WTC11 (cell line): ENCODE data around the gene ZMIZ1. TPM values are rescaled to one million over a fixed set of nuclear protein-coding genes. Genes with fewer than 3 reads are reported as not detected.

Source experiments
- ATAC-seq: fragments of 200-7000 bp; cut with Tn5 transposase; 2 replicates; pipeline ENCODE4 v1.10.0; 2021; ENCODE audit warnings: mild to moderate bottlenecking, moderate library complexity
- CTCF ChIA-PET: fragments of 300-600 bp; sonication (Branson Sonifier 250); formaldehyde crosslinking; loops from one replicate; lab custom pipeline; 2021; ENCODE audit warnings: antibody characterized with exemption; lab: Charles Lee
- POLR2A ChIA-PET: fragments of 350-600 bp; sonication (Branson Sonifier 250); formaldehyde crosslinking; loops from one replicate; lab custom pipeline; 2021; ENCODE audit warnings: antibody characterized with exemption; lab: Charles Lee
- DNase-seq: peaks from one replicate; pipeline ENCODE4 v3.0.0; 2021; ENCODE audit warnings: low spot score
- H3K27ac Mint-ChIP-seq: 2 replicates; pipeline ENCODE4 v1.8.0; 2021; ENCODE audit warnings: mixed read lengths
- H3K27me3 Mint-ChIP-seq: 2 replicates; pipeline ENCODE4 v1.8.0; 2021; ENCODE audit warnings: low read depth, mild to moderate bottlenecking, moderate library complexity, mixed read lengths
- H3K36me3 Mint-ChIP-seq: 2 replicates; pipeline ENCODE4 v1.8.0; 2021; ENCODE audit warnings: mixed read lengths
- H3K4me1 Mint-ChIP-seq: 2 replicates; pipeline ENCODE4 v1.8.0; 2022; ENCODE audit warnings: mixed read lengths
- H3K4me3 Mint-ChIP-seq: 2 replicates; pipeline ENCODE4 v1.8.0; 2021; ENCODE audit warnings: mild to moderate bottlenecking, moderate library complexity, mixed read lengths
- H3K9me3 Mint-ChIP-seq: 2 replicates; pipeline ENCODE4 v1.8.0; 2021; ENCODE audit warnings: mixed read lengths
- CBFB ChIP-seq: sonication (generic); formaldehyde crosslinking; IDR thresholded peaks from 2 replicates; pipeline ENCODE4 v1.8.1; 2022; ENCODE audit warnings: mild to moderate bottlenecking, low read depth, missing genetic modification reagents
- ELF4 ChIP-seq: sonication (generic); formaldehyde crosslinking; IDR thresholded peaks from 2 replicates; pipeline ENCODE4 v1.8.1; 2022; ENCODE audit warnings: low read depth, mild to moderate bottlenecking, moderate library complexity, missing genetic modification reagents
- ETV6 ChIP-seq: sonication (generic); formaldehyde crosslinking; IDR thresholded peaks from 2 replicates; pipeline ENCODE4 v1.8.1; 2022; ENCODE audit warnings: mild to moderate bottlenecking, missing genetic modification reagents
- FOXP1 ChIP-seq: sonication (generic); formaldehyde crosslinking; IDR thresholded peaks from 2 replicates; pipeline ENCODE4 v1.8.0; 2022; ENCODE audit warnings: missing genetic modification reagents, mild to moderate bottlenecking, moderate library complexity, borderline replicate concordance
- GTF2I ChIP-seq: fragments of 250-450 bp; sonication (Bioruptor Pico); conservative IDR thresholded peaks from 2 replicates; pipeline ENCODE4 v1.4.0; 2021; ENCODE audit warnings: mild to moderate bottlenecking
- IRF2 ChIP-seq: sonication (generic); formaldehyde crosslinking; IDR thresholded peaks from 2 replicates; pipeline ENCODE4 v1.8.0; 2022; ENCODE audit warnings: low read depth, missing genetic modification reagents, borderline replicate concordance
- JAZF1 ChIP-seq: fragments of 250-450 bp; sonication (Bioruptor Pico); IDR thresholded peaks from 2 replicates; pipeline ENCODE4 v1.9.0; 2021; ENCODE audit warnings: moderate library complexity, mild to moderate bottlenecking, inconsistent platforms
- MXD4 ChIP-seq: fragments of 250-450 bp; sonication (Bioruptor Pico); IDR thresholded peaks from 2 replicates; pipeline ENCODE4 v1.8.0; 2021; ENCODE audit warnings: mild to moderate bottlenecking, moderate library complexity, borderline replicate concordance
- MYBL2 ChIP-seq: sonication (generic); formaldehyde crosslinking; IDR thresholded peaks from 2 replicates; pipeline ENCODE4 v1.8.1; 2023; ENCODE audit warnings: mild to moderate bottlenecking, moderate library complexity, missing genetic modification reagents
- RELA ChIP-seq: sonication (generic); formaldehyde crosslinking; IDR thresholded peaks from 2 replicates; pipeline ENCODE4 v1.8.1; 2022; ENCODE audit warnings: missing genetic modification reagents, mild to moderate bottlenecking, borderline replicate concordance
- RORB ChIP-seq: fragments of 250-450 bp; sonication (Bioruptor Pico); IDR thresholded peaks from 2 replicates; pipeline ENCODE4 v1.9.0; 2021; ENCODE audit warnings: mild to moderate bottlenecking
- SMAD3 ChIP-seq: sonication (generic); formaldehyde crosslinking; IDR thresholded peaks from 2 replicates; pipeline ENCODE4 v1.8.0; 2022; ENCODE audit warnings: missing genetic modification reagents, mild to moderate bottlenecking, borderline replicate concordance
- SMAD4 ChIP-seq: sonication (generic); formaldehyde crosslinking; IDR thresholded peaks from 2 replicates; pipeline ENCODE4 v1.8.0; 2022; ENCODE audit warnings: mild to moderate bottlenecking, missing genetic modification reagents
- TP53 ChIP-seq: sonication (generic); formaldehyde crosslinking; IDR thresholded peaks from 2 replicates; pipeline ENCODE4 v1.8.1; 2023; ENCODE audit warnings: mild to moderate bottlenecking, missing genetic modification reagents
- ZNF121 ChIP-seq: sonication (generic); formaldehyde crosslinking; IDR thresholded peaks from 2 replicates; pipeline ENCODE4 v1.8.0; 2023; ENCODE audit warnings: missing genetic modification reagents
- ZNF423 ChIP-seq: fragments of 250-450 bp; sonication (Bioruptor Pico); IDR thresholded peaks from 2 replicates; pipeline ENCODE4 v2.1.2; 2022; ENCODE audit warnings: mild to moderate bottlenecking, moderate library complexity
- total RNA-seq: library from RNA; stranded (reverse); gene quantifications from 3 replicates; pipeline ENCODE4 v1.2.3, GENCODE V29; 2021
- TF ChIP-seq, protein P1 (sequence below): fragments of 250-450 bp; sonication (Bioruptor Pico); IDR thresholded peaks from 2 replicates; pipeline ENCODE4 v1.9.0; 2021; ENCODE audit warnings: moderate library complexity, mild to moderate bottlenecking, inconsistent platforms, borderline replicate concordance
- TF ChIP-seq, protein P2 (sequence below): sonication (generic); formaldehyde crosslinking; IDR thresholded peaks from 2 replicates; pipeline ENCODE4 v1.8.1; 2022; ENCODE audit warnings: mild to moderate bottlenecking, missing genetic modification reagents, moderate library complexity, borderline replicate concordance
- TF ChIP-seq, protein P3 (sequence below): sonication (generic); formaldehyde crosslinking; IDR thresholded peaks from 2 replicates; pipeline ENCODE4 v1.8.0; 2023; ENCODE audit warnings: mild to moderate bottlenecking, missing genetic modification reagents
- TF ChIP-seq, protein P4 (sequence below): sonication (generic); formaldehyde crosslinking; IDR thresholded peaks from 2 replicates; pipeline ENCODE4 v1.8.1; 2023; ENCODE audit warnings: mild to moderate bottlenecking, missing genetic modification reagents, moderate library complexity
- TF ChIP-seq, protein P5 (sequence below): fragments of 250-450 bp; sonication (Bioruptor Pico); IDR thresholded peaks from 2 replicates; pipeline ENCODE4 v1.9.0; 2021; ENCODE audit warnings: mild to moderate bottlenecking
- TF ChIP-seq, protein P6 (sequence below): sonication (generic); formaldehyde crosslinking; IDR thresholded peaks from 2 replicates; pipeline ENCODE4 v1.8.0; 2023; ENCODE audit warnings: missing genetic modification reagents
- TF ChIP-seq, protein P7 (sequence below): sonication (generic); formaldehyde crosslinking; IDR thresholded peaks from 2 replicates; pipeline ENCODE4 v1.8.1; 2023; ENCODE audit warnings: mild to moderate bottlenecking, moderate library complexity, missing genetic modification reagents

ZMIZ1 gene
- total RNA-seq, 1 experiment from 2014 or later, result 44.4 TPM

DNA sequence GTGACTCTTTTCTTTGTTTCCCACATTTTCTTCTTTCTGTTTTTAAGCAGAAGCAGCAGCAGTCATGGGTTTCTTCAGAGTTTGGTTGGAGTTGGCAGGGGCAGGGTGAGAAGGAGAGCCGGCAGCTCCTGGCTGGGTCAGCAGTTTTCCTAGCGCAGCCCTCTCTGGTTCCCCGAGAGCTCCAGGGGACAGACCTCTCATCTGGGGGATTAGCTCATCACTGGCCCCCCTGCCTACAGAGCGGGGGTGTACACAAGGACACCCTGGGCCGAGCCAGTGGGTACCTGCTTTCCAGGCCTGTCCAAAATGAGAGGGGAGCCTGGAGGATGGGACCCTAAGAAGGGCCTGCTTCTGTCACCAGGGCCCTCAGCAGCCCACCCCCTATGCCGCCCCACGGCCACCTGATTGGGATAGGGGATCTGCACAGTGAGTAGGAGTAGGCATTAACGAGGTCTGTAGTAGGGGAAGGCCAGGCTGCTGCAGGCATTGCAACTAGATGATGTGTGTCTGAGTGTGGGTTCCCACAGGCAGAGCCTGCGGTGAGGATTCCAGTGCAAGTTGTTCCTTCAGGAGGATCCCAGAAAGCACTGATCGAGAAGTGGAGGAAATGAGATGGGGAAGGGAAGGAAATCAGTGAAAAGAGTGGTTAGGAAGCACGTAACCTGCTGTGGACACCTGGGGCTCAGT is 155.6 kb downstream of the ZMIZ1 start (continued):
- TF ChIP-seq GTF2I (no peak), SMAD4 (CRISPR knock-in tag) (no peak)

DNA sequence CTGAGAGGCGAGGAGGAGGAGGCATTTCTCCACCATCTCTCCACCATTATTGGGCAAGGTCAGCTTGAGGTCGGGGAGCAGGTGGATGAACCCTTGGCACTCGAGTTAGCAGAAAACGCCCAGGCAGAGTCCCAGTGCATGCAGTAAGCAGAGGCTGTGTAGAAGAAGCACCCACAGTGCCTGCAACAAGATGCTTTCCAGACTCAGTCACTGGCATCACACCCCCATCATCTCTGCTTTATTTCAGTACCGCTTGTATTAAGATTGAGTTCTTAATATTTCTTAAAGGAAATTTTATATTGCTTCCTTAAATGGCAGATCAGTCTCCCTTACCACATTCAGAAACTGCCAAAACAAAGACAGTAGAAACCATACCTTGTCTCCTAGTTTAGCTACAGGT is 156.2 kb downstream of the ZMIZ1 start:
- no peaks in the 10 kb centered on the region for H3K27me3 Mint-ChIP-seq
- ChIA-PET POLR2A (no interaction called here), CTCF (interaction anchor here (0.8 kb wide), 1 partner anchor 23 kb away, joined by 3 read pairs; no protein-coding TSS in a partner anchor)
- ATAC-seq (no peak), DNase-seq (no peak)
- H3K4me3 Mint-ChIP-seq, result no peak overlapping the region
- no peaks in the 10 kb centered on the region for H3K9me3 Mint-ChIP-seq
- no peaks in the 10 kb centered on the region for H3K36me3 Mint-ChIP-seq
- peaks cover 63% of the 10 kb centered on the region for H3K4me1 Mint-ChIP-seq
- TF ChIP-seq FOXP1 (CRISPR knock-in tag) (no peak), SMAD3 (CRISPR knock-in tag) (no peak), IRF2 (CRISPR knock-in tag) (no peak), RORB (CRISPR knock-in tag) (no peak), ELF4 (CRISPR knock-in tag) (no peak), MYBL2 (CRISPR knock-in tag) (no peak), RELA (CRISPR knock-in tag) (no peak)
- TF ChIP-seq, protein P1, sequence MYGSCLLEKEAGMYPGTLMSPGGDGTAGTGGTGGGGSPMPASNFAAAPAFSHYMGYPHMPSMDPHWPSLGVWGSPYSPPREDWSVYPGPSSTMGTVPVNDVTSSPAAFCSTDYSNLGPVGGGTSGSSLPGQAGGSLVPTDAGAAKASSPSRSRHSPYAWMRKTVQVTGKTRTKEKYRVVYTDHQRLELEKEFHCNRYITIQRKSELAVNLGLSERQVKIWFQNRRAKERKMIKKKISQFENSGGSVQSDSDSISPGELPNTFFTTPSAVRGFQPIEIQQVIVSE (CRISPR knock-in tag), result no peak
- TF ChIP-seq, protein P2, sequence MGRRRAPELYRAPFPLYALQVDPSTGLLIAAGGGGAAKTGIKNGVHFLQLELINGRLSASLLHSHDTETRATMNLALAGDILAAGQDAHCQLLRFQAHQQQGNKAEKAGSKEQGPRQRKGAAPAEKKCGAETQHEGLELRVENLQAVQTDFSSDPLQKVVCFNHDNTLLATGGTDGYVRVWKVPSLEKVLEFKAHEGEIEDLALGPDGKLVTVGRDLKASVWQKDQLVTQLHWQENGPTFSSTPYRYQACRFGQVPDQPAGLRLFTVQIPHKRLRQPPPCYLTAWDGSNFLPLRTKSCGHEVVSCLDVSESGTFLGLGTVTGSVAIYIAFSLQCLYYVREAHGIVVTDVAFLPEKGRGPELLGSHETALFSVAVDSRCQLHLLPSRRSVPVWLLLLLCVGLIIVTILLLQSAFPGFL, result no peak
- TF ChIP-seq, protein P3, sequence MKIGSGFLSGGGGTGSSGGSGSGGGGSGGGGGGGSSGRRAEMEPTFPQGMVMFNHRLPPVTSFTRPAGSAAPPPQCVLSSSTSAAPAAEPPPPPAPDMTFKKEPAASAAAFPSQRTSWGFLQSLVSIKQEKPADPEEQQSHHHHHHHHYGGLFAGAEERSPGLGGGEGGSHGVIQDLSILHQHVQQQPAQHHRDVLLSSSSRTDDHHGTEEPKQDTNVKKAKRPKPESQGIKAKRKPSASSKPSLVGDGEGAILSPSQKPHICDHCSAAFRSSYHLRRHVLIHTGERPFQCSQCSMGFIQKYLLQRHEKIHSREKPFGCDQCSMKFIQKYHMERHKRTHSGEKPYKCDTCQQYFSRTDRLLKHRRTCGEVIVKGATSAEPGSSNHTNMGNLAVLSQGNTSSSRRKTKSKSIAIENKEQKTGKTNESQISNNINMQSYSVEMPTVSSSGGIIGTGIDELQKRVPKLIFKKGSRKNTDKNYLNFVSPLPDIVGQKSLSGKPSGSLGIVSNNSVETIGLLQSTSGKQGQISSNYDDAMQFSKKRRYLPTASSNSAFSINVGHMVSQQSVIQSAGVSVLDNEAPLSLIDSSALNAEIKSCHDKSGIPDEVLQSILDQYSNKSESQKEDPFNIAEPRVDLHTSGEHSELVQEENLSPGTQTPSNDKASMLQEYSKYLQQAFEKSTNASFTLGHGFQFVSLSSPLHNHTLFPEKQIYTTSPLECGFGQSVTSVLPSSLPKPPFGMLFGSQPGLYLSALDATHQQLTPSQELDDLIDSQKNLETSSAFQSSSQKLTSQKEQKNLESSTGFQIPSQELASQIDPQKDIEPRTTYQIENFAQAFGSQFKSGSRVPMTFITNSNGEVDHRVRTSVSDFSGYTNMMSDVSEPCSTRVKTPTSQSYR, result no peak
- H3K27ac Mint-ChIP-seq, result no peak overlapping the region

DNA sequence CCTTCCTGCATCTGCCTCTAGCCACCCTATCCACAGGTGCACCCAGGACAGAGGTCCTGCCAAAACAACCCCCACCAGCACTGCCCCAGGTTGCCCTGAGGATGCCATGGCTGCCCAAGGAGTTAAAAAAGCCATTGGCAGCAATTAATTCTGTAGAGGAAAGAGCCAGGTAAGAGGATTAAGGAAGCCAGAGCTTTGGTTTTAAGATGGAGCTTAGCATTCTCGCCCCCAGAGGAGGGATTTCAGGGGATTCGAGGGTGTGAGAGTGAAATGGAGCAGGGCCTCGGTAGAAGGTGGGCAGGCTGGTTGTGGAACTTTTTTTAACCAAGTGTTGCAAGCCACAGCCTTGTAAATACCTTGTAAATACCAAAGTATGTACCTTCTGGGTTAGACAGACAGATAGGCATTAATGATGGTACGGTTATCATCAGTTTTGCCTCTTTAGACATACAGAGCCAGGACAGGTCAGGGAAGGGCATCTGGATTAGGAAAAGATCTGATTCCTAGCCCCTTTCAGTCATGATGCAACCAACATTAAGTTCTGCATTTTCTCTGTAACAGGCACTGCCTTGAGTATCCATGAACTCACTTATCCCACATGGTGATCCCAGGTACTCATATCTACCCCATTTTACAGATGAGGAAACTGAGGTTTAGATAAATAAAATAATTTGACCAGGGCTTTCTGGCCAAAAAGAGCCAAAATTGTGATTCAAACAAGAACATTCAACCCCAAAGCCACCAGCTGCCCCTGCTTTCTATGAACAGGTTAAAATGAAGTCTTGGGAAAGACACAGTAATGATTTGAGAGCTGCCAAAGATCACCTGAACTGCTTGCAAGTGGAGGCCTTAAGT is 157.9 kb downstream of the ZMIZ1 start:
- no peak for ATAC-seq
- Mint-ChIP-seq H3K9me3 (no peaks in the 10 kb centered on the region), H3K27me3 (no peaks in the 10 kb centered on the region), H3K4me3 (no peak overlapping the region), H3K4me1 (peaks cover 56% of the 10 kb centered on the region), H3K36me3 (no peaks in the 10 kb centered on the region), H3K27ac (no peak overlapping the region)
- ChIA-PET CTCF (interaction anchor here (0.8 kb wide), 1 partner anchor 66 kb away, joined by 3 read pairs; no protein-coding TSS in a partner anchor), POLR2A (no interaction called here)
- DNase-seq, result no peak
- TF ChIP-seq, protein P4, sequence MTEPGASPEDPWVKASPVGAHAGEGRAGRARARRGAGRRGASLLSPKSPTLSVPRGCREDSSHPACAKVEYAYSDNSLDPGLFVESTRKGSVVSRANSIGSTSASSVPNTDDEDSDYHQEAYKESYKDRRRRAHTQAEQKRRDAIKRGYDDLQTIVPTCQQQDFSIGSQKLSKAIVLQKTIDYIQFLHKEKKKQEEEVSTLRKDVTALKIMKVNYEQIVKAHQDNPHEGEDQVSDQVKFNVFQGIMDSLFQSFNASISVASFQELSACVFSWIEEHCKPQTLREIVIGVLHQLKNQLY (CRISPR knock-in tag), result no peak
- TF ChIP-seq CBFB (CRISPR knock-in tag), result no peak
- TF ChIP-seq JAZF1 (CRISPR knock-in tag), result no peak
- TF ChIP-seq, protein P5, sequence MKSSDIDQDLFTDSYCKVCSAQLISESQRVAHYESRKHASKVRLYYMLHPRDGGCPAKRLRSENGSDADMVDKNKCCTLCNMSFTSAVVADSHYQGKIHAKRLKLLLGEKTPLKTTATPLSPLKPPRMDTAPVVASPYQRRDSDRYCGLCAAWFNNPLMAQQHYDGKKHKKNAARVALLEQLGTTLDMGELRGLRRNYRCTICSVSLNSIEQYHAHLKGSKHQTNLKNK (CRISPR knock-in tag), result no peak
- no peak for TF ChIP-seq MXD4 (CRISPR knock-in tag)
- TF ChIP-seq, protein P1 (CRISPR knock-in tag), result no peak
- TF ChIP-seq, protein P6, sequence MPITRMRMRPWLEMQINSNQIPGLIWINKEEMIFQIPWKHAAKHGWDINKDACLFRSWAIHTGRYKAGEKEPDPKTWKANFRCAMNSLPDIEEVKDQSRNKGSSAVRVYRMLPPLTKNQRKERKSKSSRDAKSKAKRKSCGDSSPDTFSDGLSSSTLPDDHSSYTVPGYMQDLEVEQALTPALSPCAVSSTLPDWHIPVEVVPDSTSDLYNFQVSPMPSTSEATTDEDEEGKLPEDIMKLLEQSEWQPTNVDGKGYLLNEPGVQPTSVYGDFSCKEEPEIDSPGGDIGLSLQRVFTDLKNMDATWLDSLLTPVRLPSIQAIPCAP (CRISPR knock-in tag), result no peak
- no peak for TF ChIP-seq ETV6
- TF ChIP-seq TP53, result no peak
- TF ChIP-seq RELA (CRISPR knock-in tag), result no peak
- no peak for TF ChIP-seq ZNF121 (CRISPR knock-in tag)
- no peak for TF ChIP-seq SMAD3 (CRISPR knock-in tag)
- TF ChIP-seq, protein P7, sequence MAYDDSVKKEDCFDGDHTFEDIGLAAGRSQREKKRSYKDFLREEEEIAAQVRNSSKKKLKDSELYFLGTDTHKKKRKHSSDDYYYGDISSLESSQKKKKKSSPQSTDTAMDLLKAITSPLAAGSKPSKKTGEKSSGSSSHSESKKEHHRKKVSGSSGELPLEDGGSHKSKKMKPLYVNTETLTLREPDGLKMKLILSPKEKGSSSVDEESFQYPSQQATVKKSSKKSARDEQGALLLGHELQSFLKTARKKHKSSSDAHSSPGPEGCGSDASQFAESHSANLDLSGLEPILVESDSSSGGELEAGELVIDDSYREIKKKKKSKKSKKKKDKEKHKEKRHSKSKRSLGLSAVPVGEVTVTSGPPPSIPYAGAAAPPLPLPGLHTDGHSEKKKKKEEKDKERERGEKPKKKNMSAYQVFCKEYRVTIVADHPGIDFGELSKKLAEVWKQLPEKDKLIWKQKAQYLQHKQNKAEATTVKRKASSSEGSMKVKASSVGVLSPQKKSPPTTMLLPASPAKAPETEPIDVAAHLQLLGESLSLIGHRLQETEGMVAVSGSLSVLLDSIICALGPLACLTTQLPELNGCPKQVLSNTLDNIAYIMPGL (CRISPR knock-in tag), result no peak
- no peak for TF ChIP-seq ZNF423 (CRISPR knock-in tag)
